ENCODE measurements around the gene ZDHHC6. TPM values are rescaled to one million over a fixed set of nuclear protein-coding genes. Genes with fewer than 3 reads are reported as not detected.

ZDHHC6 gene, protein sequence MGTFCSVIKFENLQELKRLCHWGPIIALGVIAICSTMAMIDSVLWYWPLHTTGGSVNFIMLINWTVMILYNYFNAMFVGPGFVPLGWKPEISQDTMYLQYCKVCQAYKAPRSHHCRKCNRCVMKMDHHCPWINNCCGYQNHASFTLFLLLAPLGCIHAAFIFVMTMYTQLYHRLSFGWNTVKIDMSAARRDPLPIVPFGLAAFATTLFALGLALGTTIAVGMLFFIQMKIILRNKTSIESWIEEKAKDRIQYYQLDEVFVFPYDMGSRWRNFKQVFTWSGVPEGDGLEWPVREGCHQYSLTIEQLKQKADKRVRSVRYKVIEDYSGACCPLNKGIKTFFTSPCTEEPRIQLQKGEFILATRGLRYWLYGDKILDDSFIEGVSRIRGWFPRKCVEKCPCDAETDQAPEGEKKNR
- total RNA-seq (10 to 100 TPM; 17.8 to 27.2 (median 18.5) TPM), polyA plus RNA-seq (18.2 TPM)
- long read RNA-seq, donor 1, transcript ZDHHC6-202 (11 exons, 2,170 nt) = major isoform, 25 of 33 reads
- long read RNA-seq, donor 1, partial matches to known transcripts = 2 of 33 reads
- long read RNA-seq, donor 1, other reads (novel, unspliced or antisense) = 6 of 33 reads
- long read RNA-seq, donor 2, transcript ZDHHC6-202 (11 exons, 2,170 nt) = major isoform, 18 of 21 reads
- long read RNA-seq, donor 2, partial matches to known transcripts = 0 of 21 reads
- long read RNA-seq, donor 2, other reads (novel, unspliced or antisense) = 2 of 21 reads
- long read RNA-seq, donor 3, transcript ZDHHC6-202 (11 exons, 2,170 nt) = major isoform, 57 of 97 reads
- long read RNA-seq, donor 3, partial matches to known transcripts = 3 of 97 reads
- long read RNA-seq, donor 3, other reads (novel, unspliced or antisense) = 33 of 97 reads
- long read RNA-seq, donor 4, transcript ZDHHC6-202 (11 exons, 2,170 nt) = major isoform, 11 of 16 reads
- long read RNA-seq, donor 4, partial matches to known transcripts = 0 of 16 reads
- long read RNA-seq, donor 4, other reads (novel, unspliced or antisense) = 3 of 16 reads

- intact Hi-C loops (cut with DNase I) = loop anchor here in 1 of 4 donors (10.0 kb wide), 1 partner anchor 272 kb away; no protein-coding TSS in a partner anchor
- H3K4me3 ChIP-seq (ENCODE audit: low read length) = peak within 1 kb of the TSS; percentile 77
- H3K4me1 ChIP-seq (ENCODE audit: control insufficient read depth, insufficient read depth, low read length) = peaks cover 2% of the 10 kb centered on the region
- no peaks in the 10 kb centered on the region for H3K27me3 ChIP-seq (ENCODE audit: control insufficient read depth, insufficient read depth)
- H3K27ac ChIP-seq (ENCODE audit: low read length) = peak within 1 kb of the TSS; percentile 95
- H3K9me3 ChIP-seq (ENCODE audit: control insufficient read depth, low read length) = no peaks in the 10 kb centered on the region
- ATAC-seq (peak; percentile 98), DNase-seq (peak; percentile 84 to 94 (median 92))
- WGBS = under 1% methylated on average over 59 of the region's 59 CpGs
These were observed at the start of gene ZDHHC6, which contains the start of gene VTI1A for GRCh38 chr10:112446855-112447619. ZDHHC6 (minus strand) TSS chr10:112446914; CDS start chr10:112445436, 1,478 bp downstream. VTI1A (plus strand) TSS chr10:112447215; CDS start chr10:112447374, 159 bp downstream.

- intact Hi-C loops (cut with DNase I) = no loop called here
- Histone ChIP-seq H3K4me1 (ENCODE audit: control insufficient read depth, insufficient read depth, low read length) (no peaks in the 10 kb centered on the region), H3K4me3 (ENCODE audit: low read length) (no peak overlapping the region), H3K9me3 (ENCODE audit: control insufficient read depth, low read length) (no peaks in the 10 kb centered on the region), H3K27me3 (ENCODE audit: control insufficient read depth, insufficient read depth) (no peaks in the 10 kb centered on the region), H3K27ac (ENCODE audit: low read length) (no peak overlapping the region)
- 97% methylated on average over 6 of the region's 6 CpGs for WGBS
- DNase-seq = no peak
- ATAC-seq = no peak
These were observed 46.0 kb upstream of the ZDHHC6 start for GRCh38 chr10:112492736-112493135.

DNA sequence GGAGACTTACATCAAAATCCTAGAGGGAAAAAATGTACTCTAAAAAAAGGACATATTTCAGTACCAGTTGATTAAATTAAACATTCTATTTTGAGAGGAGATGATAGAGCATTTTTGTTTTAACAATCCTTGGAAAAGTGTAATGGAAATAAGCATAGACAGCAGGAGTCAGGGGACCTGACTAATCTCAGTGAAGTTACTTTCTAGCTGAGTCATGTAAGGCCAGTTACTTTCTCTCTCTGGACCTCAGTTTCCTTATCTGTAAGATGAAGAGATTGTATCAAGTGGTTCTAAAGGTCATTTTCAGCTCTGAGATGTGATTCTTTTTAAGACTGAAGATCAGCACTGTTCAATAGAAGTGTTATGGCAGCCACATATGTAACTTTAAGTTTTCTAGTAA is 44.4 kb upstream of the ZDHHC6 start:
- no peak for DNase-seq
- Histone ChIP-seq H3K9me3 (ENCODE audit: control insufficient read depth, low read length) (no peaks in the 10 kb centered on the region), H3K27me3 (ENCODE audit: control insufficient read depth, insufficient read depth) (no peaks in the 10 kb centered on the region), H3K27ac (ENCODE audit: low read length) (no peak overlapping the region), H3K4me3 (ENCODE audit: low read length) (no peak overlapping the region), H3K4me1 (ENCODE audit: control insufficient read depth, insufficient read depth, low read length) (no peaks in the 10 kb centered on the region)
- intact Hi-C loops (cut with DNase I) = no loop called here
- ATAC-seq = no peak

DNA sequence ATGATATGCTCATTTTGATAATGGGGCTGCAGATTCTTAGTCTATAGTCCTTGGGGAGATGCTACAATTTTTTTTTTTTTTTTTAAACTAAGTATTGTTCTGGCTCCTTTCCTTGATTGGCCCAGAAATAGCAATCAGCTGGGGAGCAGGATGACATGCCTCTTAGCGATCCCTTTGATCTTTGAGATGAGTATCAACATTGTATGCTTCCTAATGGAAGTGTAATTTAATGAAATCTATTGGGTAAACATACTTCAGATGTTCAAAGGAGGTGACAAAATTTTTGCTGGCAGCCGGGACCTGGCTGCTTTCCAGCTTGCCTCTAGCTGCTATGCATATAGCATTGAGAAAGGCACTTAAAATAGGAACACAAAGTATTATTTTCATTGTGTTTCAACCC is 43.8 kb upstream of the ZDHHC6 start:
- H3K27me3 ChIP-seq (ENCODE audit: control insufficient read depth, insufficient read depth) = no peaks in the 10 kb centered on the region
- 23% methylated on average over 2 of the region's 2 CpGs for WGBS
- no peaks in the 10 kb centered on the region for H3K4me1 ChIP-seq (ENCODE audit: control insufficient read depth, insufficient read depth, low read length)
- H3K9me3 ChIP-seq (ENCODE audit: control insufficient read depth, low read length) = no peaks in the 10 kb centered on the region
- ATAC-seq (no peak), DNase-seq (peak in 1 of 3 donors; percentile 39)
- no peak overlapping the region for H3K4me3 ChIP-seq (ENCODE audit: low read length)
- intact Hi-C loops (cut with DNase I) = no loop called here
- H3K27ac ChIP-seq (ENCODE audit: low read length) = no peak overlapping the region

DNA sequence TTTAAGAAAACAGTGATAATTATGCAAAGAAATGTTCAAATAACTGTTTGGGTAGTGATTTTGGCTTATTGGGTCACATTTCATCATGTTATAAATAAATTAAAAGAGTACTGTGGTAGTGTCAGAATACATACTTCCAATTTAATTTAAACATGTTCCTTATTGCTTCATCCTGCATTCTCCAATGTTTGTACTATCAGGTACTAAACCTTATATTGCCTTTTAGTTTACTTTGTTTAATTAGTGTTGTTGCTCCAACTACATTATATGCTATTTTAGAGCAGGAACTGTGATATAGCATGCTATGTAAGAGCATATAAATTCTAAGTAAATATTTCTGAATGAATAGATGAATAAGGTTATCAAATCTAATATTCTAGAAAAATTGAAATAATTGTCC is 41.2 kb upstream of the ZDHHC6 start:
- H3K4me1 ChIP-seq (ENCODE audit: control insufficient read depth, insufficient read depth, low read length) = no peaks in the 10 kb centered on the region
- H3K27me3 ChIP-seq (ENCODE audit: control insufficient read depth, insufficient read depth) = no peaks in the 10 kb centered on the region
- H3K4me3 ChIP-seq (ENCODE audit: low read length) = no peak overlapping the region
- ATAC-seq (no peak), DNase-seq (no peak)
- no peaks in the 10 kb centered on the region for H3K9me3 ChIP-seq (ENCODE audit: control insufficient read depth, low read length)
- H3K27ac ChIP-seq (ENCODE audit: low read length) = no peak overlapping the region
- intact Hi-C loops (cut with DNase I) = no loop called here

DNA sequence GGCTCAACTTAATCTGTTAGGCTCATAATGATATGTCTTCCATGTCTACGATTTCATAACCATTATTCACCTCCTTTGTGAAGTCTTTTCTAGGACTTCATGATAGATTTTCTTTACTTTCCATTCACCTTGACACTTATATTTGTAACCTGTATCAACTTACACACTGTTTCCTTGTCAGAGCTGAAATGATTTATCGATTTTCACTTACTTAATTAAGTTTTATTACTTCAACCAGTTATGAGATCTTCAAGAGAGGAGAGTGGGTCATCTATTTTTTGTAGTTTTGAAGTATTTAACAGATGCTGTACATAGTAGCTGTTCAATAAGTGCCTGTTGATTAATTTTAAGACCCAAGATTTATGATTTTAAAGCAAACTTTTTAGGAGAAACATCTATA is 37.7 kb upstream of the ZDHHC6 start:
- no peaks in the 10 kb centered on the region for H3K9me3 ChIP-seq (ENCODE audit: control insufficient read depth, low read length)
- no peaks in the 10 kb centered on the region for H3K27me3 ChIP-seq (ENCODE audit: control insufficient read depth, insufficient read depth)
- no peak overlapping the region for H3K27ac ChIP-seq (ENCODE audit: low read length)
- DNase-seq (no peak), ATAC-seq (no peak)
- 98% methylated on average over 2 of the region's 2 CpGs for WGBS
- no peaks in the 10 kb centered on the region for H3K4me1 ChIP-seq (ENCODE audit: control insufficient read depth, insufficient read depth, low read length)
- no peak overlapping the region for H3K4me3 ChIP-seq (ENCODE audit: low read length)
- intact Hi-C loops (cut with DNase I) = no loop called here

GRCh38 chr10:112481602-112482001 is 34.9 kb upstream of the ZDHHC6 start:
- 64% methylated on average over 3 of the region's 3 CpGs for WGBS

DNA sequence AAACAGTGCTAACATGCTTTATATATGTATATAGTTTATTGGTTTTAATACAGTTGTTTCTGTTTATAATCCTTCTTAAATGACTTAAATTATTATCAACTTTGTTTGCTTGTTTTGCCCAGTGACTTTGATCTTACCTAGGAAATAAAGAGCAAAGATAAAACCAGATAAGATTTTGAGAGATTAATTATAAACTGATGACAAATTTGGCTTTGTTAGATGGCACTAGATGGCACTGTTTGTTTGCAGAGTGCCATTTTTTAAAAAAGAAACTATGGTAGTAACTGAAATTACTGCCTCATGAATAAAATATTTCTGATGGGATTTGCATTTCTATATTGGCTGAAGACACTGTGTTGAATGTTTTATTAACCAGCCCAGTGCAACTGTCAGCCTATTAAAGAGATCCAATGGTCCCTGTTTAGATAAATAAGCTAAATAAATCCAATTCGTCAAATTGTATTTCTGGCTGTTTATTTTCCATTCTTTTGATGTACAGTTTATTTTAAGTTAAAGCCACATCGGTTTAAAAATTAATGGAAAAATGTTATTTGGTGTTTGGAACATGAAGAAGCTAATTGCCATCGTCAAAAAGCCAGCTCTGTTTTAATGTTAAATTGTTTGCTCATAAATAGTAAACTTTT is 29.0 kb upstream of the ZDHHC6 start:
- H3K27me3 ChIP-seq (ENCODE audit: control insufficient read depth, insufficient read depth) = no peaks in the 10 kb centered on the region
- DNase-seq = no peak
- no peaks in the 10 kb centered on the region for H3K4me1 ChIP-seq (ENCODE audit: control insufficient read depth, insufficient read depth, low read length)
- WGBS = 76% methylated on average over 3 of the region's 3 CpGs
- H3K27ac ChIP-seq (ENCODE audit: low read length) = no peak overlapping the region
- no peak overlapping the region for H3K4me3 ChIP-seq (ENCODE audit: low read length)
- no peak for ATAC-seq
- H3K9me3 ChIP-seq (ENCODE audit: control insufficient read depth, low read length) = no peaks in the 10 kb centered on the region
- intact Hi-C loops (cut with DNase I) = loop anchor here in 1 of 4 donors (10.0 kb wide), 1 partner anchor 909 kb away; no protein-coding TSS in a partner anchor

More at GRCh38 chr10:112481602-112482001, 34.9 kb upstream of the ZDHHC6 start:
- no peak overlapping the region for H3K27ac ChIP-seq (ENCODE audit: low read length)
- no peaks in the 10 kb centered on the region for H3K9me3 ChIP-seq (ENCODE audit: control insufficient read depth, low read length)
- H3K4me1 ChIP-seq (ENCODE audit: control insufficient read depth, insufficient read depth, low read length) = no peaks in the 10 kb centered on the region
- no peak for ATAC-seq
- intact Hi-C loops (cut with DNase I) = no loop called here
- H3K4me3 ChIP-seq (ENCODE audit: low read length) = no peak overlapping the region
- no peak for DNase-seq
- no peaks in the 10 kb centered on the region for H3K27me3 ChIP-seq (ENCODE audit: control insufficient read depth, insufficient read depth)

GRCh38 chr10:112471878-112472487 is 25.3 kb upstream of the ZDHHC6 start:
- DNase-seq (no peak), ATAC-seq (peak; percentile 56 to 65)
- Histone ChIP-seq H3K4me3 (ENCODE audit: low read length) (no peak overlapping the region), H3K9me3 (ENCODE audit: control insufficient read depth, low read length) (no peaks in the 10 kb centered on the region), H3K27ac (ENCODE audit: low read length) (no peak overlapping the region), H3K4me1 (ENCODE audit: control insufficient read depth, insufficient read depth, low read length) (no peaks in the 10 kb centered on the region), H3K27me3 (ENCODE audit: control insufficient read depth, insufficient read depth) (no peaks in the 10 kb centered on the region)
- intact Hi-C loops (cut with DNase I) = loop anchor here in 2 of 4 donors (5.0 to 10.0 kb wide), 2 partner anchors 913 to 1050 kb away; no protein-coding TSS in a partner anchor
- 25% methylated on average over 4 of the region's 4 CpGs for WGBS

Data from right cardiac atrium (tissue), 5 donors.